GM23338 (cell line): Measurements from ENCODE around the gene LYRM7.

ENCODE experiments used
- EZH2 ChIP-seq: fragments of 200-600 bp; sonication (generic); IDR thresholded peaks from one replicate; pipeline ENCODE4 v1.8.0; 2017; ENCODE audit warnings: antibody characterized with exemption, mild to moderate bottlenecking, low read depth; ENCODE audit not compliant: unreplicated experiment
- EZH2phosphoT487 ChIP-seq: fragments of 200-600 bp; sonication (generic); IDR thresholded peaks from one replicate; pipeline ENCODE4 v1.8.1; 2018; ENCODE audit warnings: antibody characterized with exemption; ENCODE audit not compliant: unreplicated experiment
- POLR2AphosphoS5 ChIP-seq: IDR thresholded peaks from 2 replicates; pipeline ENCODE4 v1.6.1; 2016; ENCODE audit warnings: antibody characterized with exemption, low read depth
- REST ChIP-seq: IDR thresholded peaks from one replicate; pipeline ENCODE4 v1.6.1; 2018; ENCODE audit warnings: antibody characterized with exemption; ENCODE audit not compliant: unreplicated experiment
- TF ChIP-seq, protein P1 (sequence below), 2 experiments: fragments of 200-600 bp in 1 of 2; sonication (generic) in 1 of 2; conservative IDR thresholded peaks; 2 replicates each; pipeline versions ENCODE4 v1.5.1 to v1.6.1; 2016 to 2017; ENCODE audit warnings: antibody characterized with exemption in 2 of 2, low read depth in 2 of 2, mild to moderate bottlenecking in 2 of 2, moderate library complexity in 1 of 2

DNA sequence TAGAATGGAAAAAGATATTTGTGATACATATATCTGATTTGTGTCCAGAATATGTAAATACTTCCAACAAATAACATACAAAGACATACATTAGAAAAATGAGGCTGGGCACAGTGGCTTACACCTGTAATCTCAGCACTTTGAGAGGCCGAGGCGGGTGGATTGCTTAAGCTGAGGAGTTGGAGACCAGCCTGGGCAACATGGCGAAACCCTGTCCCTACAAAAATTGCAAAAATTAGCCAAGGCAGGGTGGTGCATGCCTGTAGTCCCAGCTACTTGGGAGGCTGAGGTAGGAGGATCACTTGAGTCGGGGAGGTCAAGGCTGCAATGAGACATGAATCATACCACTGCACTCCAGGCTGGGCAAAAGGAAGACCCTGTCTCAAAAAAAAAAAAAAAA is 47.0 kb downstream of the LYRM7 start:
- TF ChIP-seq, protein P1, sequence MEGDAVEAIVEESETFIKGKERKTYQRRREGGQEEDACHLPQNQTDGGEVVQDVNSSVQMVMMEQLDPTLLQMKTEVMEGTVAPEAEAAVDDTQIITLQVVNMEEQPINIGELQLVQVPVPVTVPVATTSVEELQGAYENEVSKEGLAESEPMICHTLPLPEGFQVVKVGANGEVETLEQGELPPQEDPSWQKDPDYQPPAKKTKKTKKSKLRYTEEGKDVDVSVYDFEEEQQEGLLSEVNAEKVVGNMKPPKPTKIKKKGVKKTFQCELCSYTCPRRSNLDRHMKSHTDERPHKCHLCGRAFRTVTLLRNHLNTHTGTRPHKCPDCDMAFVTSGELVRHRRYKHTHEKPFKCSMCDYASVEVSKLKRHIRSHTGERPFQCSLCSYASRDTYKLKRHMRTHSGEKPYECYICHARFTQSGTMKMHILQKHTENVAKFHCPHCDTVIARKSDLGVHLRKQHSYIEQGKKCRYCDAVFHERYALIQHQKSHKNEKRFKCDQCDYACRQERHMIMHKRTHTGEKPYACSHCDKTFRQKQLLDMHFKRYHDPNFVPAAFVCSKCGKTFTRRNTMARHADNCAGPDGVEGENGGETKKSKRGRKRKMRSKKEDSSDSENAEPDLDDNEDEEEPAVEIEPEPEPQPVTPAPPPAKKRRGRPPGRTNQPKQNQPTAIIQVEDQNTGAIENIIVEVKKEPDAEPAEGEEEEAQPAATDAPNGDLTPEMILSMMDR (conservative IDR thresholded peaks at IDR 0.05; ENCODE audit: low read depth in 2 of 2): no peak
- TF ChIP-seq EZH2phosphoT487 (no peak), POLR2AphosphoS5 (no peak), REST (no peak), EZH2 (no peak)
